Suprapubic skin (tissue), 4 donors: ENCODE measurements around the gene RBMS3.

ENCODE experiments used
- CTCF ChIP-seq, 2 donors: fragments of 200-600 bp in 1 of 2; fragments of 450-650 bp in 1 of 2; sonication (generic) in 1 of 2; IDR thresholded peaks; one replicate each; pipeline ENCODE4 v1.5.1; 2016 to 2019; ENCODE audit warnings: antibody characterized with exemption in 2 of 2, mild to moderate bottlenecking in 1 of 2, moderate library complexity in 1 of 2
- EP300 ChIP-seq: sonication (generic); formaldehyde crosslinking; IDR thresholded peaks from one replicate; pipeline ENCODE4 v1.6.1; 2017; ENCODE audit warnings: antibody characterized with exemption
- POLR2A ChIP-seq, 2 donors: fragments of 450-650 bp; IDR thresholded peaks; one replicate each; pipeline ENCODE4 v1.6.1; 2017; ENCODE audit warnings: antibody characterized with exemption in 2 of 2, mild to moderate bottlenecking in 2 of 2, moderate library complexity in 2 of 2
- POLR2AphosphoS5 ChIP-seq, 3 donors: sonication (generic); formaldehyde crosslinking; IDR thresholded peaks; one replicate each; pipeline ENCODE4 v1.6.1; 2017; ENCODE audit warnings: antibody characterized with exemption in 3 of 3

- TF ChIP-seq CTCF (IDR thresholded peaks at IDR 0.05) (no peak), POLR2A (IDR thresholded peaks at IDR 0.05) (no peak), POLR2AphosphoS5 (IDR thresholded peaks at IDR 0.05) (no peak), EP300 (no peak)
Measured at GRCh38 chr3:29245441-29245840, 35.4 kb upstream of the RBMS3 start.
